Trophoblast cell (in vitro differentiated cells and primary cell): ENCODE measurements around the gene PLXNA3.
A peak's percentile ranks its signal among the peaks of the same experiment; 100 is the strongest.

Source experiments
- DNase-seq, 2 donors: peaks; one replicate each; pipeline ENCODE4 v3.0.0-alpha.2; 2016
- H2AFZ ChIP-seq: 2 replicates; pipeline ENCODE4 v1.6.1; 2013; ENCODE audit warnings: low read length, moderate library complexity, mild to moderate bottlenecking; ENCODE audit not compliant: insufficient read depth, poor library complexity
- H2AK5ac ChIP-seq: 2 replicates; pipeline ENCODE4 v1.6.1; 2013; ENCODE audit warnings: mild to moderate bottlenecking, low read length
- H2BK120ac ChIP-seq: 2 replicates; pipeline ENCODE4 v1.6.1; 2013; ENCODE audit warnings: low read length, mild to moderate bottlenecking, moderate library complexity; ENCODE audit not compliant: insufficient read depth, poor library complexity
- H2BK12ac ChIP-seq: 2 replicates; pipeline ENCODE4 v1.6.1; 2013; ENCODE audit warnings: mild to moderate bottlenecking, low read length, moderate library complexity
- H2BK5ac ChIP-seq: 2 replicates; pipeline ENCODE4 v1.6.1; 2013; ENCODE audit warnings: low read length, low read depth, moderate library complexity, mild to moderate bottlenecking; ENCODE audit not compliant: poor library complexity
- H3K14ac ChIP-seq: 2 replicates; pipeline ENCODE4 v1.6.1; 2013; ENCODE audit warnings: mild to moderate bottlenecking, low read length
- H3K18ac ChIP-seq: 2 replicates; pipeline ENCODE4 v1.6.1; 2013; ENCODE audit warnings: mild to moderate bottlenecking, low read length
- H3K23ac ChIP-seq: 2 replicates; pipeline ENCODE4 v1.6.1; 2013; ENCODE audit warnings: low read length
- H3K27ac ChIP-seq: 2 replicates; pipeline ENCODE4 v1.5.1; 2013; ENCODE audit warnings: low read depth, mild to moderate bottlenecking, inconsistent platforms, low read length, moderate library complexity
- H3K27me3 ChIP-seq: 2 replicates; pipeline ENCODE4 v1.6.1; 2013; ENCODE audit warnings: inconsistent platforms, mild to moderate bottlenecking, low read length, moderate library complexity; ENCODE audit not compliant: insufficient read depth
- H3K36me3 ChIP-seq, 2 experiments: 1 replicate in 1 of 2; 2 replicates in 1 of 2; pipeline ENCODE4 v1.6.1; 2013; ENCODE audit warnings: low read length in 2 of 2, mild to moderate bottlenecking in 2 of 2, moderate library complexity in 1 of 2; ENCODE audit not compliant: insufficient read depth in 2 of 2, control insufficient read depth in 1 of 2
- H3K4ac ChIP-seq: 2 replicates; pipeline ENCODE4 v1.6.1; 2013; ENCODE audit warnings: low read depth, mild to moderate bottlenecking, low read length, moderate library complexity
- H3K4me1 ChIP-seq, 2 experiments: 1 replicate in 1 of 2; 2 replicates in 1 of 2; pipeline ENCODE4 v1.6.1; 2013; ENCODE audit warnings: low read length in 2 of 2, mild to moderate bottlenecking in 2 of 2, moderate library complexity in 1 of 2; ENCODE audit not compliant: insufficient read depth in 2 of 2, control insufficient read depth in 1 of 2
- H3K4me2 ChIP-seq: 2 replicates; pipeline ENCODE4 v1.6.1; 2013; ENCODE audit warnings: inconsistent platforms, mild to moderate bottlenecking, low read length, moderate library complexity
- H3K4me3 ChIP-seq: 2 replicates; pipeline ENCODE4 v1.5.1; 2013; ENCODE audit warnings: mild to moderate bottlenecking, low read depth, low read length, inconsistent platforms
- H3K79me1 ChIP-seq: one replicate; pipeline ENCODE4 v1.6.1; 2013; ENCODE audit warnings: low read length
- H3K79me2 ChIP-seq: 2 replicates; pipeline ENCODE4 v1.6.1; 2013; ENCODE audit warnings: low read length, mild to moderate bottlenecking; ENCODE audit not compliant: control insufficient read depth, insufficient read depth, poor library complexity
- H3K9ac ChIP-seq: 2 replicates; pipeline ENCODE4 v1.6.1; 2013; ENCODE audit warnings: mild to moderate bottlenecking, low read length
- H3K9me3 ChIP-seq: 2 replicates; pipeline ENCODE4 v1.6.1; 2013; ENCODE audit warnings: low read depth, mild to moderate bottlenecking, control low read depth, inconsistent platforms, low read length; ENCODE audit not compliant: insufficient read depth
- H4K12ac ChIP-seq: 2 replicates; pipeline ENCODE4 v1.6.1; 2013; ENCODE audit warnings: low read depth, mild to moderate bottlenecking, low read length, moderate library complexity
- H4K8ac ChIP-seq: 2 replicates; pipeline ENCODE4 v1.6.1; 2013; ENCODE audit warnings: low read depth, mild to moderate bottlenecking, low read length, moderate library complexity
- H4K91ac ChIP-seq: one replicate; pipeline ENCODE4 v1.6.1; 2013; ENCODE audit warnings: low read depth, mild to moderate bottlenecking, low read length, moderate library complexity
- WGBS: extraction: QIAGEN DNeasy Blood & Tissue Kit; methylation state at CpG from one replicate; pipeline ENCODE4 v1.1.7; 2013; ENCODE audit warnings: missing lambda C conversion rate; ENCODE audit not compliant: insufficient read length, insufficient coverage; ENCODE audit errors: extremely low coverage; 5-methylcytosine and 5-hydroxymethylcytosine counted together

The PLXNA3 gene

GRCh38 chrX:154502989-154503388 lies 44.9 kb downstream of the PLXNA3 start:
- H3K79me2 ChIP-seq, result no peaks in the 10 kb centered on the region
- H3K27ac ChIP-seq, result no peak overlapping the region
- H3K4ac ChIP-seq, result no peak overlapping the region
- H2BK120ac ChIP-seq, result no peak overlapping the region
- no peaks in the 10 kb centered on the region for H3K27me3 ChIP-seq
- H3K79me1 ChIP-seq, result peaks cover 10% of the 10 kb centered on the region
- peaks cover 16 to 18% of the 10 kb centered on the region in 2 experiments for H3K36me3 ChIP-seq
- no peak overlapping the region for H4K8ac ChIP-seq
- H2AK5ac ChIP-seq, result no peak overlapping the region
- H3K4me2 ChIP-seq, result no peak overlapping the region
- H3K23ac ChIP-seq, result no peak overlapping the region
- H3K18ac ChIP-seq, result no peak overlapping the region
- no peak overlapping the region for H3K4me3 ChIP-seq
- H2BK5ac ChIP-seq, result no peak overlapping the region
- peak in 1 of 2 donors; percentile 66 for DNase-seq
- no peak overlapping the region for H2AFZ ChIP-seq
- no peak overlapping the region for H3K14ac ChIP-seq
- no peak overlapping the region for H3K9ac ChIP-seq
- no CpG with 5 or more reads among the region's 3 CpGs for WGBS
- H4K12ac ChIP-seq, result no peak overlapping the region
- no peak overlapping the region for H4K91ac ChIP-seq
- no peak overlapping the region for H2BK12ac ChIP-seq
- peaks cover 12% of the 10 kb centered on the region in 2 experiments for H3K4me1 ChIP-seq
- H3K9me3 ChIP-seq, result no peaks in the 10 kb centered on the region

GRCh38 chrX:154505734-154506133 lies 47.7 kb downstream of the PLXNA3 start:
- H3K36me3 ChIP-seq, result peaks cover 22 to 24% of the 10 kb centered on the region in 2 experiments
- H3K9ac ChIP-seq, result no peak overlapping the region
- H2BK5ac ChIP-seq, result peak overlapping the region; percentile 84
- H2BK12ac ChIP-seq, result peak overlapping the region; percentile 84
- H3K9me3 ChIP-seq, result no peaks in the 10 kb centered on the region
- H2AK5ac ChIP-seq, result peak overlapping the region; percentile 97
- H3K14ac ChIP-seq, result peak overlapping the region; percentile 66
- no peak overlapping the region for H2AFZ ChIP-seq
- peak overlapping the region; percentile 87 for H4K91ac ChIP-seq
- DNase-seq, result peak in 1 of 2 donors; percentile 15
- peak overlapping the region; percentile 60 for H4K8ac ChIP-seq
- H4K12ac ChIP-seq, result peak overlapping the region; percentile 75
- H3K18ac ChIP-seq, result peak overlapping the region; percentile 29
- H3K79me1 ChIP-seq, result peaks cover 10% of the 10 kb centered on the region
- peak overlapping the region; percentile 86 for H2BK120ac ChIP-seq
- peaks cover 12% of the 10 kb centered on the region in 2 experiments for H3K4me1 ChIP-seq
- H3K4me2 ChIP-seq, result no peak overlapping the region
- no peak overlapping the region for H3K4me3 ChIP-seq
- H3K23ac ChIP-seq, result no peak overlapping the region
- H3K4ac ChIP-seq, result no peak overlapping the region
- no CpG with 5 or more reads among the region's 12 CpGs for WGBS
- H3K27ac ChIP-seq, result peak overlapping the region; percentile 80
- H3K27me3 ChIP-seq, result no peaks in the 10 kb centered on the region
- H3K79me2 ChIP-seq, result no peaks in the 10 kb centered on the region

GRCh38 chrX:154506483-154507332 lies 48.6 kb downstream of the PLXNA3 start:
- no peak overlapping the region for H2BK12ac ChIP-seq
- H3K18ac ChIP-seq, result peak overlapping the region; percentile 6
- peak overlapping the region; percentile 87 for H4K91ac ChIP-seq
- H4K12ac ChIP-seq, result no peak overlapping the region
- H3K4me1 ChIP-seq, result peaks cover 13 to 14% of the 10 kb centered on the region in 2 experiments
- no peak overlapping the region for H4K8ac ChIP-seq
- H2BK120ac ChIP-seq, result no peak overlapping the region
- no peak overlapping the region for H3K9ac ChIP-seq
- peak overlapping the region; percentile 80 for H3K27ac ChIP-seq
- no peaks in the 10 kb centered on the region for H3K27me3 ChIP-seq
- no peak overlapping the region for H3K23ac ChIP-seq
- H2AK5ac ChIP-seq, result no peak overlapping the region
- no peaks in the 10 kb centered on the region for H3K9me3 ChIP-seq
- no peak overlapping the region for H3K4me2 ChIP-seq
- no CpG with 5 or more reads among the region's 37 CpGs for WGBS
- no peaks in the 10 kb centered on the region for H3K79me2 ChIP-seq
- H3K79me1 ChIP-seq, result peaks cover 10% of the 10 kb centered on the region
- peaks cover 24% of the 10 kb centered on the region in 2 experiments for H3K36me3 ChIP-seq
- no peak overlapping the region for H3K4me3 ChIP-seq
- no peak overlapping the region for H3K4ac ChIP-seq
- H2BK5ac ChIP-seq, result no peak overlapping the region
- DNase-seq, result no peak
- H2AFZ ChIP-seq, result no peak overlapping the region
- H3K14ac ChIP-seq, result no peak overlapping the region

- H3K36me3 ChIP-seq, result peaks cover 24% of the 10 kb centered on the region in 2 experiments
- no CpG with 5 or more reads among the region's 24 CpGs for WGBS
- H3K79me2 ChIP-seq, result no peaks in the 10 kb centered on the region
- no peak overlapping the region for H3K27ac ChIP-seq
- no peak overlapping the region for H2BK120ac ChIP-seq
- no peaks in the 10 kb centered on the region for H3K9me3 ChIP-seq
- no peak overlapping the region for H3K9ac ChIP-seq
- no peak overlapping the region for H4K12ac ChIP-seq
- peaks cover 10% of the 10 kb centered on the region for H3K79me1 ChIP-seq
- H3K23ac ChIP-seq, result no peak overlapping the region
- H4K91ac ChIP-seq, result no peak overlapping the region
- no peak overlapping the region for H3K4ac ChIP-seq
- no peak overlapping the region for H2BK12ac ChIP-seq
- H3K14ac ChIP-seq, result no peak overlapping the region
- H3K4me2 ChIP-seq, result no peak overlapping the region
- peaks cover 15 to 16% of the 10 kb centered on the region in 2 experiments for H3K4me1 ChIP-seq
- no peaks in the 10 kb centered on the region for H3K27me3 ChIP-seq
- H2AFZ ChIP-seq, result no peak overlapping the region
- no peak for DNase-seq
- no peak overlapping the region for H2BK5ac ChIP-seq
- H4K8ac ChIP-seq, result no peak overlapping the region
- H2AK5ac ChIP-seq, result peak overlapping the region; percentile 53
- H3K18ac ChIP-seq, result no peak overlapping the region
- no peak overlapping the region for H3K4me3 ChIP-seq
Measured at GRCh38 chrX:154507673-154508383, 49.7 kb downstream of the PLXNA3 start.
